Spleen (tissue), 7 donors: ENCODE measurements around the gene SORCS1.

Experiments
- CTCF ChIP-seq, 11 experiments: fragments of 200-600 bp in 7 of 11; fragments of 450-650 bp in 4 of 11; sonication (generic) in 4 of 11; IDR thresholded peaks in 8 of 11; conservative IDR thresholded peaks in 3 of 11; 1 replicate in 7 of 11; 2 replicates in 4 of 11; pipeline versions ENCODE4 v1.4.0 to v1.8.0; 2016 to 2021; ENCODE audit warnings: antibody characterized with exemption in 11 of 11, inconsistent platforms in 4 of 11, mild to moderate bottlenecking in 1 of 11
- POLR2A ChIP-seq, 3 donors: fragments of 450-650 bp; IDR thresholded peaks; one replicate each; pipeline ENCODE4 v1.5.1; 2017; ENCODE audit warnings: antibody characterized with exemption in 3 of 3, mild to moderate bottlenecking in 1 of 3
- POLR2AphosphoS5 ChIP-seq, 3 donors: sonication (generic); formaldehyde crosslinking; IDR thresholded peaks; one replicate each; pipeline ENCODE4 v1.5.1; 2017; ENCODE audit warnings: antibody characterized with exemption in 3 of 3
- donor health status: DM: no; HTN: no; CAD: no; lungs with moderate emphysema.
- donor health status: DM: no; HTN: no; CAD: no.
- donor health status: DM: no; HTN: no; CAD: no.

- no peak for TF ChIP-seq CTCF (IDR thresholded peaks at IDR 0.05 in 8 of 11, conservative IDR thresholded peaks at IDR 0.05 in 3 of 11)
- no peak for TF ChIP-seq POLR2AphosphoS5 (IDR thresholded peaks at IDR 0.05)
- TF ChIP-seq POLR2A (IDR thresholded peaks at IDR 0.05): no peak
Measured at GRCh38 chr10:106958589-106959361, 205.7 kb downstream of the SORCS1 start.
